ENCODE measurements around the gene BUB1. TPM values are rescaled to one million over a fixed set of nuclear protein-coding genes. Genes with fewer than 3 reads are reported as not detected.

BUB1 gene
- 5.1 TPM for polyA plus RNA-seq (2013, experiment 1 of 2)
- polyA plus RNA-seq (2013, experiment 2 of 2) = 5.3 TPM

DNA sequence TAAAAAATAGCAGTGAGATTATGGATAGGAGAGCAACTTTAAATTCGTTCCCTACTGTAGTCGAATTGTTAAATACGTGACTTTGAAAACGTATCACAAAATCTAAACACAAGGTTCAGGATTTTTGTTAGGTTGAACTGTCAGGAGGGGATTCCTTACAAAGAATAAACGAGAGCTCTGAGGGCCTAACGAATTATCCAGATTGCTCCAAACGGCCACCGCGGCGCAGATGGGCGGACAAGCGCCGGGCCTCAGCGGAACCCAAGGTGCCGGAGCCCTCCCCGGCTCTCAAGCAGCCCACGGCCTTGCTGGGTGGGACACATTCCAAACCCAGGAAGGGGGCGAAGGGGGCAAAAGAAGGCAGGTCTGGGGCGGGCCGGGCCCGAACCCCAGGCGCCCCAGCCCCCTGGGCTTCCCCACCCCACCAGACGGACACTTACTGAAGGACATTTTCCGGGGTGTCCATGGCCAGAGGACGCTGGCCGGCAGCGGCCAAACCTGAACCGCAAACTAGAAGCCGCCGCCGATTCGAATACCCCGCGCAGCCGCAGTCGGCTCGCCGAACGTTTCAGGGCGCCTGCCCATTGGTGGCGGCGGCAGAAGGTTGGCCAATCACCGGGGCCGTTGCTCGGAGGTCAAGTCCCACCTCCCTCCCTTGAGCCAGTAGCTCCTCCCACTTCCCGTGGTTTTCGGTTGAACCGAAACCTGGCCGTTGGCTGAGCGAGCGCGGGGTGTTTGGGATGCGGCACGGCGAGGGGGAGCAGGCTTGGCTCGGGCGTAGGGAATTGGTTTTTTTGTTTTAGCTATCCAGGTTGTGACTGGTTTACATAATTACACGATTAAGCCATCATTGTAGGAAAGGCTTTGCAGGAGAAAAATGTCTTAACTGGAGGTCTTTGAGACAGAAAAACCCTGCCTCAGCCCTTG lies at the start of gene BUB1:
Gene BUB1, minus strand, starts transcription at position 534 of the 927 bp plus-strand sequence. Its CDS starts 68 bp downstream, at position 466.
- Histone ChIP-seq H2BK15ac (ENCODE audit: low read depth, poor library complexity, severe bottlenecking) (no peak within 1 kb of the TSS), H2BK5ac (ENCODE audit: low read depth, low read length, poor library complexity, severe bottlenecking) (no peak within 1 kb of the TSS), H3K79me1 (replicated peaks; ENCODE audit: low read length, poor library complexity, severe bottlenecking) (peaks cover 10% of the 10 kb centered on the region), H3K4me2 (ENCODE audit: low read length, poor library complexity, severe bottlenecking) (peak within 1 kb of the TSS; percentile 95), H2AK5ac (ENCODE audit: low read length, severe bottlenecking) (no peak within 1 kb of the TSS), H3K27me3 (ENCODE audit: control insufficient read depth in 1 of 2, insufficient read depth in 1 of 2, low read length in 2 of 2) (peaks cover 0 to 6% of the 10 kb centered on the region in 2 experiments), H3K14ac (ENCODE audit: low read length in 2 of 2) (no peak within 1 kb of the TSS), H3K36me3 (ENCODE audit: control insufficient read depth in 1 of 2, insufficient read depth in 2 of 2, low read depth in 1 of 2, low read length in 2 of 2) (peaks cover 0 to 3% of the 10 kb centered on the region in 2 experiments), H3K18ac (ENCODE audit: low read depth in 1 of 2, low read length in 2 of 2) (peak within 1 kb of the TSS; percentile 53 to 68), H2BK120ac (ENCODE audit: low read depth, low read length) (peak within 1 kb of the TSS; percentile 35), H3K23ac (ENCODE audit: low read length in 2 of 2) (peak within 1 kb of the TSS in 1 of 2 experiments; percentile 14), H3K9me3 (ENCODE audit: control insufficient read depth, low read length) (no peaks in the 10 kb centered on the region), H3K4ac (ENCODE audit: low read depth in 1 of 2, low read length in 2 of 2) (no peak within 1 kb of the TSS), H3K27ac (ENCODE audit: low read length, poor library complexity, severe bottlenecking) (peak within 1 kb of the TSS; percentile 86), H3K4me1 (ENCODE audit: control insufficient read depth, insufficient read depth, low read depth, low read length) (peaks cover 6% of the 10 kb centered on the region), H4K8ac (ENCODE audit: low read length) (peak within 1 kb of the TSS; percentile 45), H4K91ac (ENCODE audit: low read length) (no peak within 1 kb of the TSS), H2BK12ac (ENCODE audit: low read length in 2 of 2) (peak within 1 kb of the TSS in 1 of 2 experiments; percentile 47), H2AFZ (ENCODE audit: low read depth, low read length) (peak within 1 kb of the TSS; percentile 46), H3K9ac (ENCODE audit: low read length) (peak within 1 kb of the TSS; percentile 96), H3K4me3 (ENCODE audit: insufficient read depth in 1 of 2, low read depth in 1 of 2, low read length in 2 of 2) (peak within 1 kb of the TSS; percentile 66 to 96)
- under 1% methylated on average over 50 of the region's 58 CpGs for WGBS
- DNase-seq = peak; percentile 97

DNA sequence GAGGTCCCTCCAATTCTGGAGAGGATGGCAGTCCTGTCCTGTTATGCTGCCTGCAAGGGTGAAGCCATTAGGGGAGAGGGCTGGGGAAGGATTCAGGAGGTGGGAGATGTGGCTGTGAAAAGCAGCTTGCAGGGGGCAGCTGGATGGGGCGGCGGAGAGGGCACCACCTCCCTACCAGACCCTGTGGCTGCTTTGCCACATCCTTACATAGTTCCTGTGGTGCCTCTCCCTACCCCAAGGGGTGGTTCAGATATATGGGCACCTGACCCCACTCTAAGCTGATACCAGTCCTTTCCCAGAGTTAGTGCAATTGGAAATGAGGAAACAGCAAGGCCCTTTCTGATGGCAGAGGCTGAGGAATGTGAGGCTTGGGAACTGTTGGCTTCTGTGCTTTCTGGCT lies 48.4 kb upstream of the BUB1 start:
- Histone ChIP-seq H2BK15ac (ENCODE audit: low read depth, poor library complexity, severe bottlenecking) (no peak overlapping the region), H3K4ac (ENCODE audit: low read depth in 1 of 2, low read length in 2 of 2) (no peak overlapping the region), H2BK12ac (ENCODE audit: low read length in 2 of 2) (no peak overlapping the region), H3K79me1 (replicated peaks; ENCODE audit: low read length, poor library complexity, severe bottlenecking) (no peaks in the 10 kb centered on the region), H4K8ac (ENCODE audit: low read length) (no peak overlapping the region), H3K4me1 (ENCODE audit: control insufficient read depth, insufficient read depth, low read depth, low read length) (no peaks in the 10 kb centered on the region), H3K9me3 (ENCODE audit: control insufficient read depth, low read length) (peaks cover 3% of the 10 kb centered on the region), H3K14ac (ENCODE audit: low read length in 2 of 2) (no peak overlapping the region), H3K4me3 (ENCODE audit: insufficient read depth in 1 of 2, low read depth in 1 of 2, low read length in 2 of 2) (no peak overlapping the region), H4K91ac (ENCODE audit: low read length) (no peak overlapping the region), H3K36me3 (ENCODE audit: control insufficient read depth in 1 of 2, insufficient read depth in 2 of 2, low read depth in 1 of 2, low read length in 2 of 2) (no peaks in the 10 kb centered on the region), H2AFZ (ENCODE audit: low read depth, low read length) (no peak overlapping the region), H3K27me3 (ENCODE audit: control insufficient read depth in 1 of 2, insufficient read depth in 1 of 2, low read length in 2 of 2) (peaks cover 64 to 73% of the 10 kb centered on the region in 2 experiments), H2BK120ac (ENCODE audit: low read depth, low read length) (no peak overlapping the region), H2AK5ac (ENCODE audit: low read length, severe bottlenecking) (no peak overlapping the region), H3K4me2 (ENCODE audit: low read length, poor library complexity, severe bottlenecking) (no peak overlapping the region), H3K27ac (ENCODE audit: low read length, poor library complexity, severe bottlenecking) (no peak overlapping the region), H2BK5ac (ENCODE audit: low read depth, low read length, poor library complexity, severe bottlenecking) (no peak overlapping the region), H3K18ac (ENCODE audit: low read depth in 1 of 2, low read length in 2 of 2) (no peak overlapping the region), H3K23ac (ENCODE audit: low read length in 2 of 2) (no peak overlapping the region), H3K9ac (ENCODE audit: low read length) (no peak overlapping the region)
- no peak for DNase-seq
- WGBS = no CpG with 5 or more reads among the region's 2 CpGs

DNA sequence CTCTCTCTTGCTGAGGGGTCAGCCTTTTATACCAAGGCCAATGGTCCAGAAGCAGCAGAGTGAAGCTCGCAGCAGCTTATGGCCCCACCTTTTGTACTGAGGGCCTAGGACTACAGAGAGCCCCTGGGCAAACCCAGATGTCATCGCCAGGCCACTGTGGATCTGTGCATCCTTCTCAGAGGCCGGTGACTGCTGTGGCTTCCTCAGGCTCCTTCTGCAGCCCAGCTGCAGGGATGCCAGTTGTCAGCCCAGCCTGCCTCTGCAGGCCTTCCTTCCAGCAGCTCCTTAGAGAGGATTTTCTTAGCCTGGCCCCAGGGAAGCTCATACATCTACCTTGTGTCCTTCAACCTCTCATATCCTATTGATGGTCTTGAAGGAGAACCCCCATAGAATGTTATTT lies 48.0 kb upstream of the BUB1 start:
- Histone ChIP-seq H3K27me3 (ENCODE audit: control insufficient read depth in 1 of 2, insufficient read depth in 1 of 2, low read length in 2 of 2) (peaks cover 60 to 69% of the 10 kb centered on the region in 2 experiments), H3K4me1 (ENCODE audit: control insufficient read depth, insufficient read depth, low read depth, low read length) (no peaks in the 10 kb centered on the region), H3K18ac (ENCODE audit: low read depth in 1 of 2, low read length in 2 of 2) (no peak overlapping the region), H3K4me3 (ENCODE audit: insufficient read depth in 1 of 2, low read depth in 1 of 2, low read length in 2 of 2) (no peak overlapping the region), H2BK120ac (ENCODE audit: low read depth, low read length) (no peak overlapping the region), H3K4ac (ENCODE audit: low read depth in 1 of 2, low read length in 2 of 2) (no peak overlapping the region), H2BK12ac (ENCODE audit: low read length in 2 of 2) (no peak overlapping the region), H3K23ac (ENCODE audit: low read length in 2 of 2) (no peak overlapping the region), H3K4me2 (ENCODE audit: low read length, poor library complexity, severe bottlenecking) (no peak overlapping the region), H3K9ac (ENCODE audit: low read length) (no peak overlapping the region), H2AK5ac (ENCODE audit: low read length, severe bottlenecking) (no peak overlapping the region), H4K91ac (ENCODE audit: low read length) (no peak overlapping the region), H3K36me3 (ENCODE audit: control insufficient read depth in 1 of 2, insufficient read depth in 2 of 2, low read depth in 1 of 2, low read length in 2 of 2) (no peaks in the 10 kb centered on the region), H2AFZ (ENCODE audit: low read depth, low read length) (no peak overlapping the region), H2BK5ac (ENCODE audit: low read depth, low read length, poor library complexity, severe bottlenecking) (no peak overlapping the region), H3K27ac (ENCODE audit: low read length, poor library complexity, severe bottlenecking) (no peak overlapping the region), H4K8ac (ENCODE audit: low read length) (no peak overlapping the region), H2BK15ac (ENCODE audit: low read depth, poor library complexity, severe bottlenecking) (no peak overlapping the region), H3K14ac (ENCODE audit: low read length in 2 of 2) (no peak overlapping the region), H3K9me3 (ENCODE audit: control insufficient read depth, low read length) (no peaks in the 10 kb centered on the region), H3K79me1 (replicated peaks; ENCODE audit: low read length, poor library complexity, severe bottlenecking) (no peaks in the 10 kb centered on the region)
- WGBS = 82% methylated on average over 3 of the region's 3 CpGs
- no peak for DNase-seq

DNA sequence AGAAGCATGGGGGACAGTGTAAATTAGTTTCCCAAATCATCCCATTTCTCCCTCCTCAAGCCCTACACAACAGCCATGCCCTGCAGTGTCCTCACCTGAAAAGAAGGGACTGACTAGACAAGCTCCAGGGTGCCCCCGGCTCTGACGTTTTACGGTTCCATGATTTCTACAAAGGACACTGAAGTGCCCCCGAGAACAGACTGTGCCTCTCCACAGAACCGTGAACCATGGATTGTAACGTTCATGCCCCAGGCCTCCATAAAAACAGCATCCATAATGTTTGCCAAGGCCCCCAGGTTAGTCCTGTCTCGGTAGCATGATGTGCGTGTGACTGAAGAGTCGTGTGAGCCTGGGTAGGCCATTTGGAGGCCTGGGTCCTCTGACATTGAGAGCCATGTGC lies 47.5 kb upstream of the BUB1 start:
- Histone ChIP-seq H2AK5ac (ENCODE audit: low read length, severe bottlenecking) (no peak overlapping the region), H3K9ac (ENCODE audit: low read length) (no peak overlapping the region), H3K4me3 (ENCODE audit: insufficient read depth in 1 of 2, low read depth in 1 of 2, low read length in 2 of 2) (no peak overlapping the region), H3K4ac (ENCODE audit: low read depth in 1 of 2, low read length in 2 of 2) (no peak overlapping the region), H3K4me2 (ENCODE audit: low read length, poor library complexity, severe bottlenecking) (no peak overlapping the region), H3K36me3 (ENCODE audit: control insufficient read depth in 1 of 2, insufficient read depth in 2 of 2, low read depth in 1 of 2, low read length in 2 of 2) (no peaks in the 10 kb centered on the region), H3K79me1 (replicated peaks; ENCODE audit: low read length, poor library complexity, severe bottlenecking) (no peaks in the 10 kb centered on the region), H4K8ac (ENCODE audit: low read length) (no peak overlapping the region), H2BK12ac (ENCODE audit: low read length in 2 of 2) (no peak overlapping the region), H3K4me1 (ENCODE audit: control insufficient read depth, insufficient read depth, low read depth, low read length) (no peaks in the 10 kb centered on the region), H3K23ac (ENCODE audit: low read length in 2 of 2) (no peak overlapping the region), H4K91ac (ENCODE audit: low read length) (peak overlapping the region; percentile 15), H2BK120ac (ENCODE audit: low read depth, low read length) (no peak overlapping the region), H2BK5ac (ENCODE audit: low read depth, low read length, poor library complexity, severe bottlenecking) (no peak overlapping the region), H3K27me3 (ENCODE audit: control insufficient read depth in 1 of 2, insufficient read depth in 1 of 2, low read length in 2 of 2) (peaks cover 60 to 67% of the 10 kb centered on the region in 2 experiments), H2AFZ (ENCODE audit: low read depth, low read length) (no peak overlapping the region), H3K9me3 (ENCODE audit: control insufficient read depth, low read length) (no peaks in the 10 kb centered on the region), H3K27ac (ENCODE audit: low read length, poor library complexity, severe bottlenecking) (no peak overlapping the region), H3K18ac (ENCODE audit: low read depth in 1 of 2, low read length in 2 of 2) (no peak overlapping the region), H3K14ac (ENCODE audit: low read length in 2 of 2) (no peak overlapping the region), H2BK15ac (ENCODE audit: low read depth, poor library complexity, severe bottlenecking) (no peak overlapping the region)
- DNase-seq = no peak
- 90% methylated on average over 9 of the region's 9 CpGs for WGBS

Measured in mesenchymal stem cell (in vitro differentiated cells and primary cell).